HG03196 (cell line): ENCODE data around the gene COL24A1.
"Not testable (repeated sequence)": the region's sequence is repeated elsewhere in the genome, so short reads cannot be mapped to it uniquely, and the experiment has no call there.

Source experiments
- ATAC-seq: cut with Tn5 transposase; IDR thresholded peaks from one replicate; pipeline ENCODE4 v1.9.1; 2021; ENCODE audit not compliant: unreplicated experiment

Gene COL24A1

GRCh38 chr1:86153836-86154235 lies 2.7 kb downstream of the COL24A1 start:
- no peak for ATAC-seq

GRCh38 chr1:86152887-86153286 lies 3.7 kb downstream of the COL24A1 start:
- ATAC-seq, result no peak

GRCh38 chr1:86151427-86151826 lies 5.1 kb downstream of the COL24A1 start:
- no peak for ATAC-seq

GRCh38 chr1:86150553-86151055 lies 6.0 kb downstream of the COL24A1 start:
- ATAC-seq, result no peak

GRCh38 chr1:86149591-86149990 lies 7.0 kb downstream of the COL24A1 start:
- ATAC-seq, result no peak

GRCh38 chr1:86147755-86148154 lies 8.8 kb downstream of the COL24A1 start:
- no peak for ATAC-seq

- no peak for ATAC-seq
These were observed 10.0 kb downstream of the COL24A1 start for GRCh38 chr1:86146566-86146965.

GRCh38 chr1:86140281-86140880 lies 16.2 kb downstream of the COL24A1 start:
- ATAC-seq, result no peak

GRCh38 chr1:86138746-86139145 lies 17.8 kb downstream of the COL24A1 start:
- ATAC-seq, result no peak

- ATAC-seq, result no peak
These were observed 19.1 kb downstream of the COL24A1 start for GRCh38 chr1:86137436-86137835.

- no peak for ATAC-seq
These were observed 37.3 kb downstream of the COL24A1 start for GRCh38 chr1:86119214-86119764.

GRCh38 chr1:86114816-86115400 lies 41.7 kb downstream of the COL24A1 start:
- ATAC-seq, result no peak

- no peak for ATAC-seq
These were observed 42.3 kb downstream of the COL24A1 start for GRCh38 chr1:86114236-86114635.

- not testable (repeated sequence) for ATAC-seq
These were observed 45.0 kb downstream of the COL24A1 start for GRCh38 chr1:86111590-86111989.

- no peak for ATAC-seq
These were observed 46.0 kb downstream of the COL24A1 start for GRCh38 chr1:86110451-86111129.

GRCh38 chr1:86105533-86105866 lies 51.1 kb downstream of the COL24A1 start:
- no peak for ATAC-seq

GRCh38 chr1:86104606-86105532 lies 51.7 kb downstream of the COL24A1 start:
- ATAC-seq, result no peak

GRCh38 chr1:86101616-86102015 lies 55.0 kb downstream of the COL24A1 start:
- ATAC-seq, result no peak

- no peak for ATAC-seq
These were observed 56.2 kb downstream of the COL24A1 start for GRCh38 chr1:86100401-86100800.

GRCh38 chr1:86089765-86090164 lies 66.8 kb downstream of the COL24A1 start:
- ATAC-seq, result no peak
